ENCODE measurements around the gene EMCN.
"Not testable (repeated sequence)": the region's sequence is repeated elsewhere in the genome, so short reads cannot be mapped to it uniquely, and the experiment has no call there.

The EMCN gene, protein sequence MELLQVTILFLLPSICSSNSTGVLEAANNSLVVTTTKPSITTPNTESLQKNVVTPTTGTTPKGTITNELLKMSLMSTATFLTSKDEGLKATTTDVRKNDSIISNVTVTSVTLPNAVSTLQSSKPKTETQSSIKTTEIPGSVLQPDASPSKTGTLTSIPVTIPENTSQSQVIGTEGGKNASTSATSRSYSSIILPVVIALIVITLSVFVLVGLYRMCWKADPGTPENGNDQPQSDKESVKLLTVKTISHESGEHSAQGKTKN

GRCh38 chr4:100517864-100518341 lies at the start of gene EMCN:
EMCN (minus strand) TSS chr4:100518022; CDS start chr4:100517914, 108 bp downstream.
- in situ Hi-C loops (cut with HindIII; ENCODE audit: low sequenced_read_pairs) = no loop called here

DNA sequence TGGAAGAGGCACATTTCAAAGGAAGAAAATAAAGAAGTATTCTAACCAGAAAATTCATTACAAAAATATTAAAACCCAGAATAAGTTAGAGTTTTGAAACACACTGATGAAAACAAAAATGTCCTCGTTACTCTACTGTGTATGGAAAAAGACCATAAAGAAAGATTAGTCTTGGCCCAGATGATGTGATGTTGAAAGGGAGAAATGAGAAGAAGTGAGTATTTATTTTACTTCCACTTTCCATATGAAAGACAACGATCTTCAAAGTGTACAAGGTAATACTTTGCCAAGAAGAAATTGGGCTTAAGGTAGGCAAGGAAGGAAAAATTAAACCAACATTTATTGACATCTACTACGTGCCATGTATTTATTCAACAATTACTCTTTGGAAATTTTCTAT lies 48.6 kb upstream of the EMCN start:
- in situ Hi-C loops (cut with HindIII; ENCODE audit: low sequenced_read_pairs) = loop anchor here (5.0 kb wide), 1 partner anchor 96 kb away; no protein-coding TSS in a partner anchor

DNA sequence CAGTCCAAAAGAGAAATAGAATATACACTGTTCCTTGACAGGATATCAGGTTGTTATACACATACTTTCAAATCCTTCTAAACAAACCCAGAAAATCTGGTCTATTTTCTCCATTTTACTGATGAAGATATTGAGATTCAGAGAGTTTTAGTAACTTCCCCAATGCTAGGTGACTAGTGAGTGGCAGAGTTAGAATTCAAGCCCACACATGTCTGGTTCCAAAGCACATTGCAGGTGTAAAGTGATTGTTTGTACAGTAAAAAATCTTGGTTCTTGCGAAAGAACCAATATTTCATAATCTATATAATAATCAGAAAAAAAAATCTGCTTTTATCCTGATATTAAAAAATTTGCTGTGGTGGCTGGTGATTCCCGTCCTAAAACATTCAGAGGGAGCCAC lies 39.5 kb upstream of the EMCN start:
- in situ Hi-C loops (cut with HindIII; ENCODE audit: low sequenced_read_pairs) = no loop called here

- in situ Hi-C loops (cut with HindIII; ENCODE audit: low sequenced_read_pairs) = no loop called here
Measured at GRCh38 chr4:100555611-100556337, 38.0 kb upstream of the EMCN start.

DNA sequence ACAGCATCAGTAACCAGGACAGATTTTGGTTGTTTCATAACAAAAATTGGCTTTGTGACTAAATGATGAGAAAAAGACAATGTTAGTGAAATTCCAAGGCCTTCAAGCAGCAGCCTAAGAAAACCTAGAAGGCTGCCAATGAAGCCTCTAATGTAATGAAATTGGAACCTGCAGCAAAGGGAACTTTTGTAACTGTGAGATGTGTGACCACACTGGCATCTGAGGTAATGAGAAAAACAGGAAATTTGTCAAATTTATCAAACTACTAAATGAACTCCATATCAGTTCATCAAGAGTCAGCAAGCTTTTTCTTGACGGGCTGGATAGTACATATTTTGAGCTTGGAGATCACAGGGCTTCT lies 30.4 kb upstream of the EMCN start:
- in situ Hi-C loops (cut with HindIII; ENCODE audit: low sequenced_read_pairs) = no loop called here

GRCh38 chr4:100547541-100548199 lies 29.8 kb upstream of the EMCN start:
- in situ Hi-C loops (cut with HindIII; ENCODE audit: low sequenced_read_pairs) = no loop called here

DNA sequence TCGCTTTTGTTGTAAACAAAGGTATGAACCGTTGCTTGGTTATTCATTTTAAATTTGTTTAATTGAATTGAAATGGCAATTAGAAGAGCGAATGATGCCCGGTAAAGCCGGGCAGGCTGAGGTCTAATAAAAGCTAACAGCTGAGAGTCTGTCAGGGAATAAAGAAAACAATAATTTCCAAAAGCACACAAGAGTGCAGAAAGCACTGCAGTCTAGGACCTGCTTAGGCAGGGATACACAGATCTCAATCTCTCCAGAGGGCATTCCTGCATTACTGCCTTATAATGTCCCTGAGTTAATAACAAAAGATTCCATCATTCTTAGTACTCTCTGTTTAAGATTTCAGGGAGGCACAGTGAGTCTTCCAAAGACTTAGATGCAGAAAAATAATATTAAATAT lies 27.6 kb upstream of the EMCN start:
- in situ Hi-C loops (cut with HindIII; ENCODE audit: low sequenced_read_pairs) = no loop called here

DNA sequence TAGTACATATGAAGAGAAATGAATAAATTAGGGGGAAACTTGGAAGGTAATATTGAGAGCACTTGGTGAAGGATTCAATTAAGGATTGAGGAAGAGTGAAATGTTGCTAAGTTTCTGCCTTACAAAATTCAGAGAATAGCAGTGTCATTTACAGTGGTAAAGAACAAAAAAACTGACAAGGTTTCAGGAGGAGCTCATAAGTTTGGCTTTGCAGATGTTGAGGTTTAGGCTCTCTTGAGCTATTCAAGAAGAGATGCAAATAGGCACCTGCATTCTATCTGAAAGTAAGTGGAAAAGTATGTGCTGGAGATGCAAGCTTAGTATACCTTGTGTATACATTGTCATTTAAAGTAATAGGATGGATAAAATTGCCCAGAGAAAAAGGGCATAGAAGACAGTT lies 22.3 kb upstream of the EMCN start:
- in situ Hi-C loops (cut with HindIII; ENCODE audit: low sequenced_read_pairs) = no loop called here

DNA sequence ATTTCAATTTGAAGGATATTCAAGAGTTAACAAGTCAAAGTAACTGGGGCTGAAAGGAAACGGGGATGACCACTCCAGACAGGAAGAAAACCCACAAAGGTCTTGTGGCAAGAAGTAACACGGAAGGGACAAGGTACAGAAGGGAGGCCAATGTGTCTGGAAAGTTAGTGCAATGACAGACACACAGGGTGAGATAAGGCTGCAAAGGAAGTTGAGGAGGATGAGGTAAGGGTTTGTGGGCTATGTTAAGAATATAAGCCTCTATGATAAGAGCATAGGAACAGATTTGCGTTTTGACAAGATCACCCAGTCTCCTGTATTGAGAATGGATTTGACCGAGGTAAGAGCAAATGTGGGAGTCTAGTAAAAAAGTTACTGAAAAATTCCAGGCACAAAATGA lies 21.9 kb upstream of the EMCN start:
- in situ Hi-C loops (cut with HindIII; ENCODE audit: low sequenced_read_pairs) = no loop called here

GRCh38 chr4:100533741-100534140 lies 15.9 kb upstream of the EMCN start:
- in situ Hi-C loops (cut with HindIII; ENCODE audit: low sequenced_read_pairs) = no loop called here

- in situ Hi-C loops (cut with HindIII; ENCODE audit: low sequenced_read_pairs) = not testable (repeated sequence)
Measured at GRCh38 chr4:100530161-100530560, 12.3 kb upstream of the EMCN start.

DNA sequence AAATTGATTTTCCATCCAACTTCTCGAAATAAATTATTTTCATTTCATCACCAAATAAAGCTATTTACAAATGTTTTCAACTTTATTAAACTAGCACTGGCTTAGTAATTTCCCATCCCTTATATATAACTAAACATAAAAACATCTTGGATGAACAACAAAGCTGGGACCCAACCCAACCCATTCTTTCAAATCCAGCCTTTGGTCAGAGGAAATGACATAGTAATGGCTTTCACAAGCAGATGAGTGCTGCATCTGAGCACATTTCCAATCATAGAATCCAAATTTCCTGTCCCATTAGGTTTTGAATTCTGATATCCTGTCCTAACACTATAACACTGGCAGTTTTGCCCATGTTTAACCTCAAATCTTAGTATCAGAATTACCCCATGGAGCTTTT lies 7.9 kb upstream of the EMCN start:
- in situ Hi-C loops (cut with HindIII; ENCODE audit: low sequenced_read_pairs) = no loop called here

DNA sequence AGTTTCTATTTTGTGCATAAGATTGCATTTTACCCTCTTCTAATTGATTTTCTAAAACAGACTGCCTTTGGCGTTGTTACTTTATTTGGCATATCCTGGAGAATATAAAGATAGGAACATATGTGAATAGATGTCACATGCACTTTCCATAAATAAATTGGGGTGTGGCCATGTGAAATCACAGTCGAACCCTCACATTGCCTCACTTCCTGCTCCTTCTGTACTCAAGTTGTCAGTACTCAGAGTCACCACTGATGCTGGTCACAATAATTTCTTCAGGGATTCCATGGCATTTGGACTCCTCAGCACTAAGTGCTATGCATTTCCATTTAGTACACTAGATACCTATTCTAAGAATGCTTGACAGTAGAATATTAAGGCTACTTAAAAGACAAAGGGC lies 1.4 kb upstream of the EMCN start:
- in situ Hi-C loops (cut with HindIII; ENCODE audit: low sequenced_read_pairs) = no loop called here

DNA sequence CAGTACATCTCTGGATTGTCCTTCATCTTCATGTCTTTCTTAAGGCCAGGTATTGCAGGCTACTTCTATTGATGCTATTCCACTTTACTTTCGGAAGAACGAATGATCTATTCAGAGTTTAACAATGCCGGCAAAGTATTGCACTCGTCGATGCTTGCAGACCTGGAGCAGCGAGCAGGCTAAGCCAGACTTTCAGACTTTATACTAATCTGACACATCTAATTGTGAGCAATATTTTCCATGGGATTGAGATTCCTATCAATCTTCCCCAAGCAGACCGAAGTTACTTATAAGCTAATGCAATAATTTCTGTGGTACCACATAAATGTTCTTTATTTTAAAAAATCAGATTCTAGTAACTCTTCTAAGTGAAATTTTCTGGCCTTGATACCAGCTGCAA lies 1.6 kb downstream of the EMCN start:
- in situ Hi-C loops (cut with HindIII; ENCODE audit: low sequenced_read_pairs) = no loop called here

- in situ Hi-C loops (cut with HindIII; ENCODE audit: low sequenced_read_pairs) = no loop called here
Measured at GRCh38 chr4:100511896-100512295, 5.9 kb downstream of the EMCN start.

- in situ Hi-C loops (cut with HindIII; ENCODE audit: low sequenced_read_pairs) = no loop called here
Measured at GRCh38 chr4:100510551-100510950, 7.3 kb downstream of the EMCN start.

DNA sequence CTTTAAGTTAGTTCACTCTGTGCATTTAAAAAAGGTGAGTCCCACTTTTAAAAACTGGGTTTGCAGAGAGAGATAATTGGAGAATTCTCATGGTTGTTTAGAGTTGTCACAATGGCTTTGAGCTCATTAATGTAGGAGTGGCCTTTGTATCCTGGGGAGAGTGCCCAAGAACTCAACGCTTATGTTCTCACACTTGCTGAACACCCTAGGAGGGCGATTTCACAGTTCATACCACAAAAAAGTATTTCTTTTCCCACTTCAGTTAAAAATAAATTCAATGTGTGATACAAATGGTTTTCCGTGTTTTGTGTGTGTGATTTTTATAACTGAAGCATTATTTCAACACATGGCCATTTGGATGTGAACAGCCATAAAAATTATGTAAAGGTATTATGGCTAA lies 8.4 kb downstream of the EMCN start:
- in situ Hi-C loops (cut with HindIII; ENCODE audit: low sequenced_read_pairs) = no loop called here

DNA sequence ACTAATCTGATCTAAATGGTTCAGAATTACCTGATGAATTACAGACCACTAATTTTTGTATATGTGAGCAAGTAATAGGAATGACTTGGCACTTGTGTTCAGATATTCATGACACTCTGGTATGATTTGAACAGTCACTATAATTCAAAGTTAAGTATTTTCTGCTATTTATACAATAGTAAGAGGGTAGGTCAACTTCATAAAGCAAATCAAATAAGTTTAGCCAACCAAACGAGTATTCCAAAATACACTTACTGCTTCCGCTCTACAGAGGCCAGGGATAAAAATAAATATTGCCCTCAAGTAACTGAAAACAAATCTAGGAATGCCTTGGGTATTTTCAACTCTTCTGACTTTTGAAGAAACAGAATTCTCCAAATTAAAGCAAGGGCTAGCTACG lies 9.1 kb downstream of the EMCN start:
- in situ Hi-C loops (cut with HindIII; ENCODE audit: low sequenced_read_pairs) = no loop called here

DNA sequence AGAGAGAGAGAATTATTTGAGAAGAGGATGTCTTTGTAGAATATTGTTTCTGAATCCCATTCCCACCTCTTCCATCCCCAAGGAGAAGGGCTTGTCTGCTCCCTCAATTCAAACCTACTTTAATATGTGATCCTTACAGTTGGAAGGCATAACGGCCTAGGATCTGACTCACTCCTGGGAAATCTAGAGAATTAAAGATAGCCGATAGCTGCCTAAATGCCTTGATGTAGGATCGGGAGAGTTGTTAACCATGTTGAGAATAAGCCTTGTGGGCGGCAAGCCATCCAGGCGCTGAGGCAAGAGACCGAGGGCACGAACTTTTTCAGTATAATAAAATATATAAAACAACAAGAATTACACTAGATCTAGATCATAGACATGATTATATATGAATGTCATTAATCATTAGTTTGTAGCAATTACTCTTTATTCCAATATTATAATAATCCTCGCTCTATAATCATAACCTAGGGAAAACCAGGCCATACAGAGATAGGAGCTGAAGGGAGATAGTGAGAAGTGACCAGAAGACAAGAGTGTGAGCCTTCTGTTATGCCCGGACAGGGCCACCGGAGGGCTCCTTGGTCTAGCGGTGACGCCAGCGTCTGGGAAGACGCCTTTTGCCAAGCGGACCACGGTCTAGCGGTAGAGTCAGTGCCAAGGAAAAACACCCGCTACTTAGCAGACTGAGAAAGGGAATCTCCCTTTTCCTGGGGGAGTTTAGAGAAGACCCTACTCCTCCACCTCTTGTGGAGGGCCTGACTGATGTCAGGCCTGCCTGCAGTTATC lies 13.5 kb downstream of the EMCN start:
- in situ Hi-C loops (cut with HindIII; ENCODE audit: low sequenced_read_pairs) = no loop called here

- in situ Hi-C loops (cut with HindIII; ENCODE audit: low sequenced_read_pairs) = no loop called here
Measured at GRCh38 chr4:100497791-100498190, 20.0 kb downstream of the EMCN start.

- in situ Hi-C loops (cut with HindIII; ENCODE audit: low sequenced_read_pairs) = no loop called here
Measured at GRCh38 chr4:100495074-100495473, 22.7 kb downstream of the EMCN start.

Data from endothelial cell of hepatic sinusoid (primary cell).